Heart left ventricle (tissue), 16 donors: ENCODE measurements around the gene EMILIN1. TPM values are rescaled to one million over a fixed set of nuclear protein-coding genes. Genes with fewer than 3 reads are reported as not detected.

Source experiments
- ATAC-seq, 4 donors: fragments of 200-7000 bp; cut with Tn5 transposase; one replicate each; pipeline ENCODE4 v1.9.1; 2020 to 2022; ENCODE audit warnings: moderate library complexity in 4 of 4, mild to moderate bottlenecking in 3 of 4, moderate number of reproducible peaks in 1 of 4
- DNase-seq, 5 donors: peaks; one replicate each; pipeline ENCODE4 v3.0.0-alpha.2; 2020
- H3K27ac ChIP-seq, 12 donors: fragments of 200-600 bp; sonication (generic) in 4 of 12; one replicate each; pipeline versions ENCODE4 v1.5.0 to v1.8.0; 2016 to 2022; ENCODE audit warnings: mild to moderate bottlenecking in 2 of 12
- H3K27me3 ChIP-seq, 9 donors: fragments of 200-600 bp; sonication (generic) in 2 of 9; one replicate each; pipeline versions ENCODE4 v1.5.1 to v1.8.0; 2016 to 2022; ENCODE audit warnings: mild to moderate bottlenecking in 3 of 9
- H3K36me3 ChIP-seq, 9 donors: fragments of 200-600 bp; sonication (generic) in 2 of 9; one replicate each; pipeline versions ENCODE4 v1.5.0 to v1.8.0; 2018 to 2022; ENCODE audit warnings: mild to moderate bottlenecking in 2 of 9
- H3K4me1 ChIP-seq, 12 donors: fragments of 200-600 bp; sonication (generic) in 4 of 12; one replicate each; pipeline versions ENCODE4 v1.5.0 to v1.8.0; 2016 to 2022; ENCODE audit warnings: mild to moderate bottlenecking in 3 of 12
- H3K4me3 ChIP-seq, 12 donors: fragments of 200-600 bp; sonication (generic) in 4 of 12; one replicate each; pipeline versions ENCODE4 v1.5.0 to v1.8.0; 2017 to 2022; ENCODE audit warnings: mild to moderate bottlenecking in 9 of 12, moderate library complexity in 4 of 12
- H3K9me3 ChIP-seq, 12 donors: fragments of 200-600 bp; sonication (generic) in 4 of 12; one replicate each; pipeline versions ENCODE4 v1.5.0 to v1.8.0; 2016 to 2022; ENCODE audit warnings: mild to moderate bottlenecking in 1 of 12
- POLR2A ChIP-seq, 2 donors: fragments of 450-650 bp; IDR thresholded peaks; one replicate each; pipeline ENCODE4 v1.6.1; 2017; ENCODE audit warnings: antibody characterized with exemption in 2 of 2, mild to moderate bottlenecking in 2 of 2, moderate library complexity in 2 of 2
- WGBS, 4 donors: extraction: QIAGEN DNeasy Blood & Tissue Kit in 2 of 4; methylation state at CpG; one replicate each; pipeline versions ENCODE4 v1.1.5 to v1.1.7; 2013 to 2018; 5-methylcytosine and 5-hydroxymethylcytosine counted together
- intact Hi-C, 10 donors: fragments of 100-400 bp; cut with DNase I; formaldehyde crosslinking; loops; one replicate each; pipeline versions ENCODE4 v1.11.1 to v1.14.2; 2022
- polyA plus RNA-seq, 2 donors: library from polyadenylated mRNA; stranded (reverse); fragments of 200-250 nt; gene quantifications; one replicate each; pipeline ENCODE4 v1.2.3, GENCODE V29; 2013
- total RNA-seq, 9 donors: library from RNA; depleted of rRNA in 2 of 9; stranded (reverse); fragments of >200 nt in 2 of 9; fragmentation: NEBNext Ultra II Directional in 3 of 9; extraction: Animal tissue kit (Norgen Biotek cat#: 25700) in 3 of 9; gene quantifications; one replicate each; pipeline versions ENCODE4 v1.1.0 to v1.2.4, GENCODE V29; 2016 to 2023
- TF ChIP-seq, protein P1 (sequence below), 12 donors: fragments of 200-600 bp; sonication (generic) in 4 of 12; IDR thresholded peaks; one replicate each; pipeline versions ENCODE4 v1.5.0 to v1.8.0; 2018 to 2022; ENCODE audit warnings: antibody characterized with exemption in 12 of 12, mild to moderate bottlenecking in 5 of 12
- donor health status: ischemic (EF 13 %, LVEDD 7.1; RV severe dilation, severe dysfunction).
- donor health status: healthy with polysubstance abuse.
- donor health status: DM: no; HTN: yes; CAD: no.
- donor health status: DM: no; HTN: no; CAD: no.
- donor health status: ischemic (EF 25% LVEDD 6.9; RV normal size, moderate dysfunction).
- donor health status: ischemic (EF 25% LVEDD 5.7; RV mildly dilated, moderate dysfunction).
- donor health status: healthy.
- donor health status: DM: yes; HTN: yes; CAD: no.
- donor health status: ischemic (EF 35%, LVEDD 5.7; RV mildly dilated, moderate dysfunction).
- donor health status: nonischemic (EF 11% LVEDD 7.7; RV severe dilation, severe dysfunction).
- donor health status: DM: yes; HTN: yes; CAD: no.
- donor health status: PGD.
- donor health status: ischemic (EF 29% LVEDD 5.4; RV normal size, mild dysfunction).
- donor health status: nonischemic (EF 23%, LVEDD 6.1; RV moderate dilation, normal function).

The EMILIN1 gene
- total and polyA plus RNA-seq, 11 donors: 7.5 to 76.9 (median 21.0) TPM

DNA sequence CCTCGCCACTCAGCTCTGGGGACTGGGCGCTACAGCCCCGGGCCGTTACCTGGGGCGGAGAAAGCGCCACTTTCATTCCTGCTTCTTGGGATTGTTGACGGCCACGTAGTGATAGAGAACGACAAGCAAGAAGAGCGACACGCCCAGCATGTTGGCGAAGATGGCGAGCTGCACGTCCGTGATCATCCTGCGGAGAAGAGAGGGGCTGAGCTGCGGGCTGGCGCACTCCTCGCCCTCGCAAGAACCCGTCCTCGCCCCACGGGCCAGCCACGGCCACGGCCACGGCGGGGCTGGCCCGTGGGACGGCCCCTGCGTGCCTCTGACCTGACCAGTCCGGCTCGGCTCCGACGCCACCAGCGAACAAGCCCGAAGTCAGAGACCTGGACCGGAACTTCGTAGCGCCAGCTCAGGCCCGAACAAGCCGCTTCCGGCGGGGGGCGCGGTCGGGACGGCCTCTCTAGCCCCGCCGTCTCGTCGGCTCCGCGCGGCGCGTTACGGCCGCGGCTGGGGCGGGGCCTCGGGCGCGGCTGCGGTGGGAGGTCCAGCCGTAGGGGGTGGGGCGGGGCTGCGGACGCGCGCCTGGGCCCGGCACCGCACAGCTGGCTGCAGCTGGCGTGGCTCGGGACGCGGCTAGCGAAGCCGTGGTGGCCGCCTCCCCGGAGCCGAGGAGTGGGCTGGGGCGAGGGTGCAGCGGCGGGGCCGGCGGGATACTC is 7.0 kb upstream of the EMILIN1 start, which contains the start of gene OST4:
Gene OST4 (minus strand): TSS at position 378 of the 713 bp plus-strand sequence.
- TF ChIP-seq POLR2A (IDR thresholded peaks at IDR 0.05): peak in 1 of 2 donors; percentile 77
- TF ChIP-seq, protein P1, sequence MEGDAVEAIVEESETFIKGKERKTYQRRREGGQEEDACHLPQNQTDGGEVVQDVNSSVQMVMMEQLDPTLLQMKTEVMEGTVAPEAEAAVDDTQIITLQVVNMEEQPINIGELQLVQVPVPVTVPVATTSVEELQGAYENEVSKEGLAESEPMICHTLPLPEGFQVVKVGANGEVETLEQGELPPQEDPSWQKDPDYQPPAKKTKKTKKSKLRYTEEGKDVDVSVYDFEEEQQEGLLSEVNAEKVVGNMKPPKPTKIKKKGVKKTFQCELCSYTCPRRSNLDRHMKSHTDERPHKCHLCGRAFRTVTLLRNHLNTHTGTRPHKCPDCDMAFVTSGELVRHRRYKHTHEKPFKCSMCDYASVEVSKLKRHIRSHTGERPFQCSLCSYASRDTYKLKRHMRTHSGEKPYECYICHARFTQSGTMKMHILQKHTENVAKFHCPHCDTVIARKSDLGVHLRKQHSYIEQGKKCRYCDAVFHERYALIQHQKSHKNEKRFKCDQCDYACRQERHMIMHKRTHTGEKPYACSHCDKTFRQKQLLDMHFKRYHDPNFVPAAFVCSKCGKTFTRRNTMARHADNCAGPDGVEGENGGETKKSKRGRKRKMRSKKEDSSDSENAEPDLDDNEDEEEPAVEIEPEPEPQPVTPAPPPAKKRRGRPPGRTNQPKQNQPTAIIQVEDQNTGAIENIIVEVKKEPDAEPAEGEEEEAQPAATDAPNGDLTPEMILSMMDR (IDR thresholded peaks at IDR 0.05): peak in 2 of 12 donors; percentile 30 to 40
- Histone ChIP-seq H3K9me3 (no peaks in the 10 kb centered on the region), H3K4me3 (peak within 1 kb of the TSS; percentile 55 to 99 (median 89)), H3K36me3 (peaks cover 0 to 39% (median 32%) of the 10 kb centered on the region in 9 donors), H3K4me1 (peaks cover 3 to 72% (median 48%) of the 10 kb centered on the region in 12 donors), H3K27ac (peak within 1 kb of the TSS; percentile 62 to 99 (median 96)), H3K27me3 (no peaks in the 10 kb centered on the region)
- ATAC-seq: peak; percentile 77 to 95 (median 92)
- WGBS, 4 donors: 0% methylated on average over 5 to 86 of the region's 86 CpGs
- peak; percentile 95 to 97 (median 96) for DNase-seq
- intact Hi-C loops: loop anchor here in 4 of 10 donors (1.0 to 5.0 kb wide), 4 partner anchors 20 to 39 kb away; partner anchors contain the start of genes AGBL5 (in 2 of the 4) and TMEM214 (in 1 of the 4)

- no peaks in the 10 kb centered on the region for H3K27me3 ChIP-seq
- peaks cover 3 to 77% (median 50%) of the 10 kb centered on the region in 12 donors for H3K4me1 ChIP-seq
- H3K9me3 ChIP-seq: no peaks in the 10 kb centered on the region
- no peak for TF ChIP-seq POLR2A (IDR thresholded peaks at IDR 0.05)
- TF ChIP-seq, protein P1 (IDR thresholded peaks at IDR 0.05): no peak
- intact Hi-C loops: loop anchor here in 4 of 10 donors (1.0 to 5.0 kb wide), 4 partner anchors 21 to 40 kb away; partner anchors contain the start of genes AGBL5 (in 3 of the 4) and TMEM214 (in 1 of the 4)
- H3K4me3 ChIP-seq: peak overlapping the region; percentile 55 to 99 (median 89)
- peak; percentile 78 to 88 (median 88) for DNase-seq
- peak; percentile 28 to 72 (median 40) for ATAC-seq
- H3K27ac ChIP-seq: peak overlapping the region; percentile 62 to 99 (median 96)
- peaks cover 0 to 32% (median 24%) of the 10 kb centered on the region in 9 donors for H3K36me3 ChIP-seq
- WGBS, 4 donors: 3 to 4% (median 3%) methylated on average over 29 to 34 of the region's 34 CpGs
Observed at GRCh38 chr2:27071990-27072830, 6.2 kb upstream of the EMILIN1 start.

GRCh38 chr2:27072920-27073319 is 5.5 kb upstream of the EMILIN1 start:
- no peak for DNase-seq
- ATAC-seq: no peak
- intact Hi-C loops: loop anchor here in 2 of 10 donors (2.0 to 5.0 kb wide), 3 partner anchors 22 to 41 kb away; partner anchors contain the start of genes AGBL5 (in 1 of the 2) and TMEM214 (in 1 of the 2)
- H3K27ac ChIP-seq: peak overlapping the region; percentile 62 to 99 (median 96)
- no peaks in the 10 kb centered on the region for H3K9me3 ChIP-seq
- 59 to 67% (median 64%) methylated on average over 5 of the region's 5 CpGs for WGBS, 4 donors
- peaks cover 0 to 25% (median 17%) of the 10 kb centered on the region in 9 donors for H3K36me3 ChIP-seq
- no peaks in the 10 kb centered on the region for H3K27me3 ChIP-seq
- TF ChIP-seq, protein P1 (IDR thresholded peaks at IDR 0.05): no peak
- TF ChIP-seq POLR2A (IDR thresholded peaks at IDR 0.05): no peak
- H3K4me3 ChIP-seq: peak overlapping the region in 2 of 12 donors; percentile 70 to 91
- peaks cover 3 to 84% (median 52%) of the 10 kb centered on the region in 12 donors for H3K4me1 ChIP-seq
